NCI-H226 (cell line): ENCODE measurements around the gene ATP6V0B.
A peak's percentile ranks its signal among the peaks of the same experiment; 100 is the strongest.

Experiments used
- DNase-seq: peaks from one replicate; pipeline ENCODE4 v3.0.0-alpha.2; 2015

The ATP6V0B gene

GRCh38 chr1:43946236-43947060 lies 28.3 kb upstream of the ATP6V0B start, which contains the start of gene IPO13:
Gene IPO13 (plus strand): TSS chr1:43946950. CDS start chr1:43947601, 651 bp downstream.
- DNase-seq = peak; percentile 92

GRCh38 chr1:43947061-43947873 lies 27.5 kb upstream of the ATP6V0B start:
- DNase-seq = peak; percentile 1

- DNase-seq = peak; percentile 0
Observed at GRCh38 chr1:43947874-43948437, 26.8 kb upstream of the ATP6V0B start.

GRCh38 chr1:43949678-43950077 lies 25.1 kb upstream of the ATP6V0B start:
- DNase-seq = no peak

- no peak for DNase-seq
Observed at GRCh38 chr1:43951021-43951985, 23.5 kb upstream of the ATP6V0B start.

GRCh38 chr1:43952731-43953346 lies 21.9 kb upstream of the ATP6V0B start:
- no peak for DNase-seq

GRCh38 chr1:43953361-43953760 lies 21.4 kb upstream of the ATP6V0B start:
- no peak for DNase-seq

GRCh38 chr1:43954036-43954435 lies 20.7 kb upstream of the ATP6V0B start:
- DNase-seq = no peak

GRCh38 chr1:43956234-43956633 lies 18.5 kb upstream of the ATP6V0B start:
- DNase-seq = no peak

GRCh38 chr1:43957407-43958040 lies 17.2 kb upstream of the ATP6V0B start:
- no peak for DNase-seq

- DNase-seq = no peak
Observed at GRCh38 chr1:43958351-43959255, 16.2 kb upstream of the ATP6V0B start.

- no peak for DNase-seq
Observed at GRCh38 chr1:43960798-43961197, 14.0 kb upstream of the ATP6V0B start.

GRCh38 chr1:43961692-43962091 lies 13.1 kb upstream of the ATP6V0B start:
- DNase-seq = no peak

GRCh38 chr1:43962324-43962723 lies 12.4 kb upstream of the ATP6V0B start:
- DNase-seq = no peak

GRCh38 chr1:43963006-43963405 lies 11.8 kb upstream of the ATP6V0B start:
- no peak for DNase-seq

GRCh38 chr1:43963890-43964289 lies 10.9 kb upstream of the ATP6V0B start:
- DNase-seq = no peak

- no peak for DNase-seq
Observed at GRCh38 chr1:43965316-43965715, 9.4 kb upstream of the ATP6V0B start.

GRCh38 chr1:43968348-43968948 lies 6.3 kb upstream of the ATP6V0B start:
- peak; percentile 53 for DNase-seq

- no peak for DNase-seq
Observed at GRCh38 chr1:43969416-43969745, 5.4 kb upstream of the ATP6V0B start.
